Measurements from ENCODE around the gene USP12.
A peak's percentile ranks its signal among the peaks of the same experiment; 100 is the strongest.

USP12 gene

GRCh38 chr13:27065582-27065981 lies 106.0 kb downstream of the USP12 start:
- no peak for DNase-seq

GRCh38 chr13:27064252-27064995 lies 107.2 kb downstream of the USP12 start:
- DNase-seq = no peak

- DNase-seq = no peak
These were observed 113.8 kb downstream of the USP12 start for GRCh38 chr13:27057817-27058216.

- no peak for DNase-seq
These were observed 116.1 kb downstream of the USP12 start for GRCh38 chr13:27055526-27055925.

DNA sequence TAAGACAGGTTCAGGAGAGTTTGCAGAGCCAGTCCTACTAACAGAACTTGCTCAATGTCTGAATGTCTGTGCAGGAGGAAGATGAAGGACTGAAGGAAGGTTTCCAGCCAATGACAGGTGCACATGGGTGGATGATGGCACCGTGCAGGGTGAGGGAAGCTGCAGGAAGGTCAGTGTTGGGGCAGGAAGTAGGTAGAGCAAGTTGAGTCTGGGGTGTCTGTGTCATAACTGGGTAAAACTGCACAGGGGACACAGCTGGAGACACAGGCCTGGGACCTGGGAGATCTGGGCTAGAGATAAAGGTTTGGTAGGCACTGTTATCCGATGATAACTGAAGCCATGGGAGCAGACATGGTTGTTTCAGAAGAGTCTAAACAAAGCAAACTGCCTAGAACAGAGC lies 116.9 kb downstream of the USP12 start:
- no peak for DNase-seq

DNA sequence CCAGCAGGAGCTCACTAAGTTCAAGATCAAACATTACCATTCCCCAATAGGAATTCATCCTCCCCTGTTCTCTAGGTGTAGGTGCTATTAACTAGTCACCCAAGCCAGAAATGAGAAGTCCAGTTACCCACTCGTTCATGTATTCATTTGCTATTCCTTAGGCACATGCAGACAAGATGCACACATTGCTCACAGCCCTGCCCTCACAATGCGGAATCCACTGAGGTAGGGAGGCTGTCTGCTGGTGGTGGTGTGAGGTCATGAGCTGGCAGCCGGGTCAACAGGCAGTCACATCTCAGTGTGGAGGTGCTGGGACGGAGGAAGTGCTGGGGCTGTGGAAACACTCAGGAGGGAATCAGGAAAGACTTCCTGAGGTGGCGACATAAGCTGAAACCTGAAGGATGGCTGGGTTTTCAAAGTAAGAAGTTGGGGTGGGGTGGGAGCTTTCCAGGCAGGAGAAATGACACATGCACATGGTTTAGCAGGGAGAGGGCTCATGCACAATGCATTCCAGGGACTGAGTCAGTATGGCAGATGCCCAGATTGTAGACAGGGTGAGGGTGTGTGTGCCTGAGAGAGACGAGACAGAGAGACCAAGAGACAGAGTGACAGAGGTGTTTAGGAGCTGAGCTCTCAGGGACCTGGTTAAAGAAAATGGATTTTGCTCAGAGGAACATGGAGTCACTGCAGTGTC lies 117.6 kb downstream of the USP12 start:
- DNase-seq = peak; percentile 79

GRCh38 chr13:27053210-27053884 lies 118.3 kb downstream of the USP12 start:
- DNase-seq = no peak

- DNase-seq = no peak
These were observed 118.9 kb downstream of the USP12 start for GRCh38 chr13:27052551-27053208.

GRCh38 chr13:27047081-27047480 lies 124.5 kb downstream of the USP12 start:
- no peak for DNase-seq

- DNase-seq = no peak
These were observed 126.6 kb downstream of the USP12 start for GRCh38 chr13:27044837-27045570.

DNA sequence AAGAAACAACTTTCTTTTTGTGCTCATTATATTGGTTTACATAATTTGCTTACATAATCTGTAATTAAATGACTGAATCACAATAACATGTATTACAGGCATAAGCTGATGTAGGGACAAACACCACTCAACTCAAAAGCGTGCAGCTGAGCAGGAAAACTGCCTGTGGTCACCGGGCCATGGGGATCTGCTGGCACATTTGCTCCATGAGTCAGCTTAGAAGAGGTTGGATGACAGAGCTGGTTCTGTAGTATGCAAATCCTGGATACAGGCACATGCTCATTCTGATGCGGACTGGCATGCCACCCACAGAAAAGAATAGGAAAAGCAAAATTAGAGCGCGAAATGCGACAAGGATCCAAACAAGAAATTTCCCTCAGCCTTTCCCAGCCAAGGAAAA lies 128.6 kb downstream of the USP12 start:
- DNase-seq = peak; percentile 94

- DNase-seq = no peak
These were observed 130.3 kb downstream of the USP12 start for GRCh38 chr13:27041341-27041740.

GRCh38 chr13:27040826-27041108 lies 130.8 kb downstream of the USP12 start:
- no peak for DNase-seq

GRCh38 chr13:27039171-27039701 lies 132.4 kb downstream of the USP12 start:
- no peak for DNase-seq

DNA sequence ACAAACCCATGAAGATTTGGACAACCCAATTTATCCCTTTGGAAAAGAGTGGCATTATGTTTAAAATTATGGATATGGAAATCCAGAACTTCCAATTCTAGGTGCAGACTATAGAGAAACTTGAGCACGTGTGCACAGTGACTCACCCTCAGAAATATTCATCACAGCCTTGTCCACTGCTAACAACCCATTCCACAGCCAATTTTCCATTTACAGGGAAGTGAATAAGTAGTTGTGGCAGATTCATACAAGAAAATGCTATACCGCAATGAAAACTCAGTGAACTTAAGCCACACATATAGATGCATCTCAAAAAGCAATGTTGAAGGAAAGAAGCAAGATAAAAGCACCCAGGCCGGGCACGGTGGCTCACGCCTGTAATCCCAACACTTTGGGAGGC lies 133.3 kb downstream of the USP12 start:
- DNase-seq = peak; percentile 73

DNA sequence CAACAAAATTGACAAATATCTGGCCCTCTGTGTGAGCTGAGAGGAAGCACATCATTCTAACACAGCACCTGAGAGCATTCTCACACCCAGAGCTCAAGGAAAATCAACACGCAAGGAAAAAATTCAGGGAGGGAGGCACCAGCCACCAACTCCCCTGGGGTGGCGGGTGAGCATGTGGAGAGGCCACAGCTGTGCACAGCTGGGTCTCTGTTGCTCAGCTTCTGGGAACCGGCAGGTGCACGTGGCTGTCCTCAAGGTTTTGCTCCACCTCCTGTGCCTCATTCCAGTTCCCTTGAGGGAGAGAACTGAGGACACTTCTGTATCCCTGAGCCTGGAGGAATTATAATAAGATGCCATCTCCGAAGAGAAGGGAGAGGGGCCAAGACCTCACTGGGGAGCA lies 134.0 kb downstream of the USP12 start:
- DNase-seq = no peak

- no peak for DNase-seq
These were observed 134.4 kb downstream of the USP12 start for GRCh38 chr13:27037171-27037570.

DNA sequence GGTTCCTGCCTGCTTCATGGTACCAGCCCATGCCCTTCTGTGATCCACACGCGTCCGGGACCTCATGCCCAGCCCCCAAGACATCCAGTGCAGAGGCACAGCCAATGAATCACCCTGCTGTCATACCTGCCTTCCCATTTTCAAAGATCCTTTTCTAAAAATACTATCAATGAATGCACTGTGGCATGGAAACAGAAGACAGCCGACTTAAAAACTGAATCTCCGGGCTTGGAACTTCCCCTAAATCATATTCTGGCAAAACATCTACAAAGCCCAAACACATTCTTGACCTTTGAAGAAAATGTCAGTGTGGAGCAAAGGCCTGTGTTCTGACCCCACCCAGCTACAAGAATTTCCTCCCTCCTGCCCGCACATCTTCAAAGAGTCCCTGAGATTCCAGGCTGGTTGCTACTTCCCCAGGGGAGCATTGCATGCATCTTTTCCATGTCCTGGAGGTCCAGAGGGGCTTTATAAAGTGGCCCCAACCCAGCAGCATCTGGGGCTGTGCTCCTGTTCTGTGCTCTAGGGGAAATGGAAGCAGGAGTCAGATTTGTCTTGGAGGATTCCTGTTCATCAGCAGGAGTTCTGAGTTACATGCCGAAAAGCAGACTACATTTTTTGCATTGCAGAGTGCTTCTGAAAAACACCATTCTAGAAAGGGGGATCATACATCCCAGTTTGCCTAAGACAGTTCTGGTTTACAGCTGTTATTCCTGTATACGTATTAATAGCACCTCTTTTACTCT lies 135.2 kb downstream of the USP12 start:
- peak; percentile 16 for DNase-seq

DNA sequence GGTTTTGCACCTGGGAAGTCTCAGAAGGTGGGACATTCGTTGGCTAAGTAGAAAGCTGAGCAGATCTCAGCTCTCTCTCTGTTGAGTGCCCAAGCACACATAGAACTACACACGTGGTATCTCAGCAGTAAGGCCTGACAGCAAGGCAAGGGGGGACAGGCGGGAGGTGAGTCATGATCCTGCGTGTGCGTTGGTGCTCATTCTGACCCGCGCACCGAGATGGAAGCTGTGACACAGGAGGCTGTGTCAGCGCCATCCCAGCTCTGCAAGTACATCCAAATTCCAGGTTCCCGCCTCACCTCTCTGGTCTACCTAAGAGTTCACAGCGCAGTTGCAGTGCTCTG lies 135.7 kb downstream of the USP12 start:
- peak; percentile 17 for DNase-seq

DNA sequence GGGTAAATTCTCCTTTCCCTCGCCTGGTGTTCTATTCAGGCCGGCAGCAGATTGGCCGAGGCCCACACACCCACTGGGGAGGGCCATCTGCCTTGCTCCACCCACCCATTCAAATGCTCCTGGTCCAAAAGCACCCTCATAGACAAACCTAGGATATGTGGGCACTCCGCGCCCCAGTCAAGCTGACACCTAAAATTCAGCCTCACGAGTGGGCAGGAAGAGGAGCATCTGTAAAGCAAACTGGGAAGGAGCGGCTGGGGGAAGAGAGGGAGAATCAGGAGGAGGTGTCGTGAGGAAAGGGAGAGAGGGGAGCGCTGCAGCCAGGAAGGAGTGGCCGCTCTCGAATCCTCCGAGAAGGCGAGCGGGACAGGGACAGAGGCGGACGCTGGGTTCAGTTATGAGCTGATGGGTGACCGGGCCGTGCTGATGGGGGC lies 136.9 kb downstream of the USP12 start:
- DNase-seq = no peak

DNA sequence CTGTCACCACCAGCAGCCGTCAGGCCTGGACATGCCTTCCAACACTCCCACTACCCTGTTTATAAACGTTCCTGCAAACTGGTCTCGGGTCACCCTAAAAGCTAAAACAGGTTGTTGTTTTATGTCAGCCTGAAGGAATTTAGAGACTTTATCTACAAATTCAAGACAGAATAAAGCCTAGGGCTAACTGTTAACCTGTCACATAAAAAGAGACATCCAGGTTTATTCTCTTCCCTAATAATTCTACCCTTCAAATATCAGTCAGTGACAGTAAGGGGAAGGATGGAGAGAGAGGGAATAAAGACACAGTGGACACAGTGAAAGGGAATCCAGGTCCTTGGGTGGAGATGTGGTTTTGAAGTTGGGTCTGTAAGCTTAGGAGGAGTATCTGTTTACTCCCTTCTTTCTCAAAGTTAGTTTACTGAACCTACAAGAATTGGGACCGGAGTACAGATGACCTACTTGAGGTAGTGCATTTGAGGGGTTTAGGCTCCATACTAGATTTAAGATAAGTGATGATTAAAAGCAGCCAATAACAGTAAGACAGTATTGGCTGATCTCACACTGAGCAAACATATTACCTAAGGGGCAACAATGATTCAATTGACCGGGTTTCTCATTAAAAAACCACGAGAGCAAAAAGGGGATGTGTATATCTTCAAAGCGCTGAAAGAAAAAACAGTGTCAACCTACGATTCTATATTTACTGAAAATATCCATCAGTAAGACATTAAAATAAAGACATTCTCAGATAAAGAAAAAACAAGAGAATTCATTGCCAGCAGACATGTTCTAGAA lies 142.7 kb downstream of the USP12 start:
- no peak for DNase-seq

Data from HCEC 1CT (cell line).